Parathyroid adenoma (tissue), 2 donors: ENCODE data around the gene ZYX.
"Not testable (repeated sequence)": the region's sequence is repeated elsewhere in the genome, so short reads cannot be mapped to it uniquely, and the experiment has no call there.

ENCODE experiments used
- H2AFZ ChIP-seq: fragments of 300-600 bp; sonication (generic); one replicate; pipeline ENCODE4 v1.7.0; 2017; ENCODE audit warnings: antibody characterized with exemption, mild to moderate bottlenecking
- H3K27ac ChIP-seq: fragments of 300-600 bp; sonication (generic); one replicate; pipeline ENCODE4 v1.7.0; 2017
- H3K27me3 ChIP-seq: fragments of 300-600 bp; sonication (generic); one replicate; pipeline ENCODE4 v1.7.0; 2017; ENCODE audit warnings: low read length; ENCODE audit not compliant: control insufficient read depth, insufficient read depth
- H3K36me3 ChIP-seq: fragments of 300-600 bp; sonication (generic); one replicate; pipeline ENCODE4 v1.7.0; 2017; ENCODE audit warnings: low read length; ENCODE audit not compliant: control insufficient read depth, insufficient read depth
- H3K4me1 ChIP-seq: fragments of 300-600 bp; sonication (generic); one replicate; pipeline ENCODE4 v1.7.0; 2017; ENCODE audit warnings: control low read depth
- H3K4me2 ChIP-seq: fragments of 300-600 bp; sonication (generic); one replicate; pipeline ENCODE4 v1.7.0; 2017; ENCODE audit warnings: low read length
- H3K4me3 ChIP-seq: fragments of 300-600 bp; sonication (generic); one replicate; pipeline ENCODE4 v1.7.0; 2017; ENCODE audit warnings: low read depth, low read length
- H3K79me2 ChIP-seq: fragments of 300-600 bp; sonication (generic); one replicate; pipeline ENCODE4 v1.7.0; 2017; ENCODE audit warnings: control low read depth
- H3K9ac ChIP-seq: fragments of 300-600 bp; sonication (generic); one replicate; pipeline ENCODE4 v1.7.0; 2017; ENCODE audit warnings: mild to moderate bottlenecking
- H3K9me3 ChIP-seq: fragments of 300-600 bp; sonication (generic); one replicate; pipeline ENCODE4 v1.7.0; 2017; ENCODE audit warnings: low read length; ENCODE audit not compliant: control insufficient read depth
- TF ChIP-seq, protein P1 (sequence below): fragments of 300-600 bp; sonication (generic); IDR thresholded peaks from one replicate; pipeline ENCODE4 v1.7.0; 2017; ENCODE audit warnings: antibody characterized with exemption, mild to moderate bottlenecking
- donor health status: primary hyperparathyroidism.

Gene ZYX

DNA sequence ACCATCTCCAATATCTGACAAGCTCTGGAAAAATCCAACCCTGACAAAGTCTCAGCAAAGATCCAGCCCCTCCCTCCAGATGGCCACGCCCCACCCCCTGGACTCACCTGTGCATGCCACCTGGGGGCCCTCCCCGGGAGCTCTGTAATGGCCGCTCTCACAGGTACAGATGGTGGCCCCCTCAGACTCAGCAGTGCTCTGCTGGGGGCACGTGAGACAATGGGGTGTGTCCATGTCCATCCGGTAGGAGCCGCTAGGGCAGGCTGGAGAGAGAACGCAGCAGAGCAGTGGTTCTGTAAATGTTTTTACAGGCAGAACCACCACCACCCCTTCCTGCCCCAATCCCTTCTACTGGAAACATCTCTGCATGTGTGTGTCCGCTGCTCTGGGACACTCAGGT lies 18.0 kb downstream of the ZYX start:
- no peaks in the 10 kb centered on the region for H3K36me3 ChIP-seq
- H3K4me1 ChIP-seq: no peaks in the 10 kb centered on the region
- TF ChIP-seq, protein P1, sequence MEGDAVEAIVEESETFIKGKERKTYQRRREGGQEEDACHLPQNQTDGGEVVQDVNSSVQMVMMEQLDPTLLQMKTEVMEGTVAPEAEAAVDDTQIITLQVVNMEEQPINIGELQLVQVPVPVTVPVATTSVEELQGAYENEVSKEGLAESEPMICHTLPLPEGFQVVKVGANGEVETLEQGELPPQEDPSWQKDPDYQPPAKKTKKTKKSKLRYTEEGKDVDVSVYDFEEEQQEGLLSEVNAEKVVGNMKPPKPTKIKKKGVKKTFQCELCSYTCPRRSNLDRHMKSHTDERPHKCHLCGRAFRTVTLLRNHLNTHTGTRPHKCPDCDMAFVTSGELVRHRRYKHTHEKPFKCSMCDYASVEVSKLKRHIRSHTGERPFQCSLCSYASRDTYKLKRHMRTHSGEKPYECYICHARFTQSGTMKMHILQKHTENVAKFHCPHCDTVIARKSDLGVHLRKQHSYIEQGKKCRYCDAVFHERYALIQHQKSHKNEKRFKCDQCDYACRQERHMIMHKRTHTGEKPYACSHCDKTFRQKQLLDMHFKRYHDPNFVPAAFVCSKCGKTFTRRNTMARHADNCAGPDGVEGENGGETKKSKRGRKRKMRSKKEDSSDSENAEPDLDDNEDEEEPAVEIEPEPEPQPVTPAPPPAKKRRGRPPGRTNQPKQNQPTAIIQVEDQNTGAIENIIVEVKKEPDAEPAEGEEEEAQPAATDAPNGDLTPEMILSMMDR: no peak

GRCh38 chr7:143399642-143400041 lies 18.5 kb downstream of the ZYX start:
- no peaks in the 10 kb centered on the region for H3K9me3 ChIP-seq
- no peaks in the 10 kb centered on the region for H3K4me1 ChIP-seq
- no peaks in the 10 kb centered on the region for H3K79me2 ChIP-seq
- H3K36me3 ChIP-seq: no peaks in the 10 kb centered on the region
- peak overlapping the region; percentile 48 for H3K4me2 ChIP-seq
- no peak overlapping the region for H3K27ac ChIP-seq
- peak overlapping the region; percentile 31 for H3K4me3 ChIP-seq
- TF ChIP-seq, protein P1: no peak
- no peaks in the 10 kb centered on the region for H3K27me3 ChIP-seq
- no peak overlapping the region for H2AFZ ChIP-seq
- H3K9ac ChIP-seq: no peak overlapping the region

More for the DNA sequence above, 18.0 kb downstream of the ZYX start:
- no peak overlapping the region for H3K9ac ChIP-seq
- peak overlapping the region; percentile 31 for H3K4me3 ChIP-seq
- H3K9me3 ChIP-seq: no peaks in the 10 kb centered on the region
- H2AFZ ChIP-seq: no peak overlapping the region
- no peak overlapping the region for H3K27ac ChIP-seq
- H3K79me2 ChIP-seq: no peaks in the 10 kb centered on the region
- H3K4me2 ChIP-seq: peak overlapping the region; percentile 48
- no peaks in the 10 kb centered on the region for H3K27me3 ChIP-seq

GRCh38 chr7:143401265-143401664 lies 20.1 kb downstream of the ZYX start:
- Histone ChIP-seq H3K9me3 (no peaks in the 10 kb centered on the region), H3K27ac (no peak overlapping the region), H3K36me3 (peaks cover 2% of the 10 kb centered on the region), H2AFZ (no peak overlapping the region), H3K79me2 (no peaks in the 10 kb centered on the region), H3K4me1 (peaks cover 3% of the 10 kb centered on the region), H3K27me3 (no peaks in the 10 kb centered on the region), H3K4me3 (peak overlapping the region; percentile 100), H3K4me2 (peak overlapping the region; percentile 50), H3K9ac (no peak overlapping the region)
- TF ChIP-seq, protein P1: no peak

DNA sequence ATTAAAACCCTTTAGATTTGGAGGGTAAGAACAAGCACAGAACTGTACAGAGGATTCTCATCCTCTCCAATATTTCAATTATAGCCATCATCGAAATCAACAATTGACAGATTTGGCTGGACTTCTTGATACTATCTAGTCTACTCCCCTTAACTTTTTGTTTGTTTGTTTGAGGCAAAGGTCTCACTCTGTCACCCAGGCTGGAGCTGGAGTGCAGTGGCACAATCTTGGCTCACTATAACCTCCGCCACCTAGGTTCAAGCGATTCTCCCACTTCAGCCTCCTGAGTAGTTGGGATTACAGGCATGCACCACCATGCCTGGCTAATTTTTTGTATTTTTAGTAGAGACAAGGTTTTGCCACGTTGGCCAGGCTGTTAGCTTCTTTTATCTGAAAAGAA lies 21.1 kb downstream of the ZYX start:
- Histone ChIP-seq H3K36me3 (peaks cover 11% of the 10 kb centered on the region), H3K4me3 (peak overlapping the region; percentile 100), H3K4me2 (peak overlapping the region; percentile 50)
- not testable (repeated sequence) for H3K27me3 ChIP-seq, H2AFZ ChIP-seq, H3K79me2 ChIP-seq, H3K9me3 ChIP-seq, H3K27ac ChIP-seq, H3K4me1 ChIP-seq, H3K9ac ChIP-seq

- H3K9ac ChIP-seq: no peak overlapping the region
- peaks cover 12% of the 10 kb centered on the region for H3K4me1 ChIP-seq
- H3K9me3 ChIP-seq: no peaks in the 10 kb centered on the region
- TF ChIP-seq, protein P1: no peak
- H2AFZ ChIP-seq: no peak overlapping the region
- H3K79me2 ChIP-seq: peaks cover 11% of the 10 kb centered on the region
- H3K4me3 ChIP-seq: peak overlapping the region; percentile 100
- H3K36me3 ChIP-seq: peaks cover 18% of the 10 kb centered on the region
- no peak overlapping the region for H3K27ac ChIP-seq
- H3K4me2 ChIP-seq: peak overlapping the region; percentile 97
- H3K27me3 ChIP-seq: no peaks in the 10 kb centered on the region
Observed at GRCh38 chr7:143405173-143406001, 24.2 kb downstream of the ZYX start.
